Ovary (tissue), 9 donors: ENCODE results near the gene UXS1. TPM values are rescaled to one million over a fixed set of nuclear protein-coding genes. Genes with fewer than 3 reads are reported as not detected.

Source experiments
- DNase-seq, 5 donors: peaks; one replicate each; pipeline ENCODE4 v3.0.0-alpha.2; 2019 to 2020
- H3K27ac ChIP-seq, 2 donors: fragments of 200-600 bp; one replicate each; pipeline versions ENCODE4 v1.5.1 to v1.8.0; 2019 to 2022
- H3K27me3 ChIP-seq: fragments of 200-600 bp; one replicate; pipeline ENCODE4 v1.8.0; 2022
- H3K36me3 ChIP-seq: fragments of 200-600 bp; sonication (generic); one replicate; pipeline ENCODE4 v1.5.1; 2019
- H3K4me1 ChIP-seq: one replicate; pipeline ENCODE4 v1.8.1; 2013; ENCODE audit warnings: mild to moderate bottlenecking, moderate library complexity; ENCODE audit not compliant: insufficient read depth
- H3K4me3 ChIP-seq: fragments of 200-600 bp; sonication (generic); one replicate; pipeline ENCODE4 v1.5.1; 2017
- H3K9me3 ChIP-seq, 2 donors: fragments of 200-600 bp in 1 of 2; sonication (generic) in 1 of 2; one replicate each; pipeline versions ENCODE4 v1.5.1 to v1.8.1; 2013 to 2019; ENCODE audit warnings: mild to moderate bottlenecking in 1 of 2, moderate library complexity in 1 of 2
- EP300 ChIP-seq: sonication (generic); formaldehyde crosslinking; IDR thresholded peaks from one replicate; pipeline ENCODE4 v1.6.1; 2017; ENCODE audit warnings: antibody characterized with exemption
- POLR2A ChIP-seq: fragments of 450-650 bp; IDR thresholded peaks from one replicate; pipeline ENCODE4 v1.6.1; 2017; ENCODE audit warnings: antibody characterized with exemption, mild to moderate bottlenecking, moderate library complexity
- WGBS, 3 donors: extraction: QIAGEN DNeasy Blood & Tissue Kit in 1 of 3; methylation state at CpG; one replicate each; pipeline versions ENCODE4 v1.1.5 to v1.1.7; 2013 to 2017; 5-methylcytosine and 5-hydroxymethylcytosine counted together
- intact Hi-C, 4 donors: fragments of 100-400 bp; cut with DNase I; formaldehyde crosslinking; loops; one replicate each; pipeline versions ENCODE4 v1.11.0 to v1.15.1; 2022 to 2023
- polyA plus RNA-seq, 2 donors: library from polyadenylated mRNA; stranded (reverse); fragments of 200-250 nt in 1 of 2; fragments of 350-450 nt in 1 of 2; fragmentation: Illumina TruSeq in 1 of 2; extraction: RNeasy Lipid Tissue Mini Kit (QIAGEN cat#74804) in 1 of 2; gene quantifications; one replicate each; pipeline ENCODE4 v1.2.3, GENCODE V29; 2013 to 2014
- total RNA-seq, 7 donors: library from RNA; depleted of rRNA in 2 of 7; stranded (reverse); fragments of >200 nt in 2 of 7; fragmentation: NEBNext Ultra II Directional in 3 of 7; extraction: Animal tissue kit (Norgen Biotek cat#: 25700) in 3 of 7; gene quantifications; one replicate each; pipeline versions ENCODE4 v1.1.0 to v1.2.4, GENCODE V29; 2016 to 2023
- TF ChIP-seq, protein P1 (sequence below), 3 donors: fragments of 450-650 bp in 2 of 3; fragments of 200-600 bp in 1 of 3; IDR thresholded peaks; one replicate each; pipeline versions ENCODE4 v1.5.1 to v1.8.0; 2016 to 2022; ENCODE audit warnings: antibody characterized with exemption in 3 of 3, mild to moderate bottlenecking in 1 of 3
- donor health status: DM: no; HTN: no; CAD: no; lungs with moderate emphysema.
- donor health status: DM: no; HTN: no; CAD: no.
- donor health status: Bipolar disorder and iron deficiency.
- donor health status: DM: yes; HTN: yes; CAD: no.
- donor health status: DM: no; HTN: no; CAD: no.
- donor health status: DM: yes; HTN: yes; CAD: no.

Gene UXS1
- total and polyA plus RNA-seq, 9 donors: 23.9 to 70.8 (median 27.7) TPM

DNA sequence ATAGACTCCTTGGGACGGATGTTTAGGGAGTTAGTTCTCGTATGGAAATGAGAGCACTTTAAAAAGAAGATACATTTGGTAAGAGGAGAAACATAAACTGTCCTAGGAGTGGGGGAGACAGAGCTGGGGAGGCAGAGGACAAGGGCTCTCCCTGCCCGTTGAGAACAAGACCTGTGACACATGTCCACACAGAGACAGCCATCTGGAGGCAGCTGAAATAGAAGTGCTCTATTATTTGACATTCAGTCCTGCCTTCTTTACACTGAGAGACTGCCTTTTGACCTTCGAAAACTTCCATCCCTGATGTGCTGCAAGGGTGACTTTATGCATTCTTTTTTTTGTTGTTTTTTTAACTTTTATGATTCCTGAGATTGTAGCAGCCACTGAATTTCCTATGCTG lies 150.1 kb downstream of the UXS1 start:
- Histone ChIP-seq H3K36me3 (no peaks in the 10 kb centered on the region), H3K9me3 (no peaks in the 10 kb centered on the region), H3K4me1 (no peaks in the 10 kb centered on the region), H3K27ac (no peak overlapping the region), H3K4me3 (no peak overlapping the region), H3K27me3 (no peaks in the 10 kb centered on the region)
- intact Hi-C loops: no loop called here
- TF ChIP-seq POLR2A (no peak), EP300 (no peak)
- TF ChIP-seq, protein P1, sequence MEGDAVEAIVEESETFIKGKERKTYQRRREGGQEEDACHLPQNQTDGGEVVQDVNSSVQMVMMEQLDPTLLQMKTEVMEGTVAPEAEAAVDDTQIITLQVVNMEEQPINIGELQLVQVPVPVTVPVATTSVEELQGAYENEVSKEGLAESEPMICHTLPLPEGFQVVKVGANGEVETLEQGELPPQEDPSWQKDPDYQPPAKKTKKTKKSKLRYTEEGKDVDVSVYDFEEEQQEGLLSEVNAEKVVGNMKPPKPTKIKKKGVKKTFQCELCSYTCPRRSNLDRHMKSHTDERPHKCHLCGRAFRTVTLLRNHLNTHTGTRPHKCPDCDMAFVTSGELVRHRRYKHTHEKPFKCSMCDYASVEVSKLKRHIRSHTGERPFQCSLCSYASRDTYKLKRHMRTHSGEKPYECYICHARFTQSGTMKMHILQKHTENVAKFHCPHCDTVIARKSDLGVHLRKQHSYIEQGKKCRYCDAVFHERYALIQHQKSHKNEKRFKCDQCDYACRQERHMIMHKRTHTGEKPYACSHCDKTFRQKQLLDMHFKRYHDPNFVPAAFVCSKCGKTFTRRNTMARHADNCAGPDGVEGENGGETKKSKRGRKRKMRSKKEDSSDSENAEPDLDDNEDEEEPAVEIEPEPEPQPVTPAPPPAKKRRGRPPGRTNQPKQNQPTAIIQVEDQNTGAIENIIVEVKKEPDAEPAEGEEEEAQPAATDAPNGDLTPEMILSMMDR (IDR thresholded peaks at IDR 0.05): no peak
- WGBS, 3 donors: 81 to 83% (median 83%) methylated on average over 4 of the region's 4 CpGs
- DNase-seq: no peak
